Measurements from ENCODE around the gene ZBTB20.

Gene ZBTB20

GRCh38 chr3:115019900-115020299 is 127.2 kb downstream of the ZBTB20 start:
- no peak for DNase-seq (ENCODE audit: low spot score)

- no peak for DNase-seq (ENCODE audit: low spot score)
Measured at GRCh38 chr3:115018694-115019093, 128.4 kb downstream of the ZBTB20 start.

- no peak for DNase-seq (ENCODE audit: low spot score)
Measured at GRCh38 chr3:115007966-115008365, 139.1 kb downstream of the ZBTB20 start.

GRCh38 chr3:115004201-115005140 is 142.6 kb downstream of the ZBTB20 start:
- no peak for DNase-seq (ENCODE audit: low spot score)

GRCh38 chr3:114998971-114999579 is 148.0 kb downstream of the ZBTB20 start:
- no peak for DNase-seq (ENCODE audit: low spot score)

- no peak for DNase-seq (ENCODE audit: low spot score)
Measured at GRCh38 chr3:114994554-114995341, 152.3 kb downstream of the ZBTB20 start.

GRCh38 chr3:114985776-114986175 is 161.3 kb downstream of the ZBTB20 start:
- DNase-seq (ENCODE audit: low spot score), result no peak

- no peak for DNase-seq (ENCODE audit: low spot score)
Measured at GRCh38 chr3:114983248-114983647, 163.8 kb downstream of the ZBTB20 start.

- no peak for DNase-seq (ENCODE audit: low spot score)
Measured at GRCh38 chr3:114974387-114974786, 172.7 kb downstream of the ZBTB20 start.

GRCh38 chr3:114973536-114973935 is 173.6 kb downstream of the ZBTB20 start:
- DNase-seq (ENCODE audit: low spot score), result no peak

GRCh38 chr3:114967168-114967567 is 179.9 kb downstream of the ZBTB20 start:
- DNase-seq (ENCODE audit: low spot score), result no peak

- no peak for DNase-seq (ENCODE audit: low spot score)
Measured at GRCh38 chr3:114962189-114962588, 184.9 kb downstream of the ZBTB20 start.

- no peak for DNase-seq (ENCODE audit: low spot score)
Measured at GRCh38 chr3:114958930-114959329, 188.2 kb downstream of the ZBTB20 start.

- no peak for DNase-seq (ENCODE audit: low spot score)
Measured at GRCh38 chr3:114953800-114954199, 193.3 kb downstream of the ZBTB20 start.

- DNase-seq (ENCODE audit: low spot score), result no peak
Measured at GRCh38 chr3:114953215-114953799, 193.8 kb downstream of the ZBTB20 start.

GRCh38 chr3:114942773-114943172 is 204.3 kb downstream of the ZBTB20 start:
- DNase-seq (ENCODE audit: low spot score), result no peak

- no peak for DNase-seq (ENCODE audit: low spot score)
Measured at GRCh38 chr3:114941626-114942309, 205.3 kb downstream of the ZBTB20 start.

- no peak for DNase-seq (ENCODE audit: low spot score)
Measured at GRCh38 chr3:114939920-114940319, 207.2 kb downstream of the ZBTB20 start.

- no peak for DNase-seq (ENCODE audit: low spot score)
Measured at GRCh38 chr3:114933407-114933806, 213.7 kb downstream of the ZBTB20 start.

- no peak for DNase-seq (ENCODE audit: low spot score)
Measured at GRCh38 chr3:114929971-114930732, 216.9 kb downstream of the ZBTB20 start.

Data from CD4-positive, alpha-beta T cell treated with Interleukin-2 at 100 ng/mL for 4 hours (primary cell).